ENCODE results near the gene GMPS. TPM values are rescaled to one million over a fixed set of nuclear protein-coding genes. Genes with fewer than 3 reads are reported as not detected.
"Not testable (repeated sequence)": the region's sequence is repeated elsewhere in the genome, so short reads cannot be mapped to it uniquely, and the experiment has no call there.

Gene GMPS
- 42.2 TPM for polyA plus RNA-seq
- long read RNA-seq, donor 1, full-length matches to known transcripts = 5 of 5 reads
- long read RNA-seq, donor 1, partial matches to known transcripts = 0 of 5 reads
- long read RNA-seq, donor 1, other reads (novel, unspliced or antisense) = 0 of 5 reads
- long read RNA-seq, donor 2, full-length matches to known transcripts = 10 of 17 reads
- long read RNA-seq, donor 2, partial matches to known transcripts = 7 of 17 reads
- long read RNA-seq, donor 2, other reads (novel, unspliced or antisense) = 0 of 17 reads
- long read RNA-seq, donor 3 = 0 reads
- long read RNA-seq, donor 4, full-length matches to known transcripts = 1 of 1 reads
- long read RNA-seq, donor 4, partial matches to known transcripts = 0 of 1 reads
- long read RNA-seq, donor 4, other reads (novel, unspliced or antisense) = 0 of 1 reads
- long read RNA-seq, donor 5, full-length matches to known transcripts = 5 of 5 reads
- long read RNA-seq, donor 5, partial matches to known transcripts = 0 of 5 reads
- long read RNA-seq, donor 5, other reads (novel, unspliced or antisense) = 0 of 5 reads
- long read RNA-seq, donor 6, full-length matches to known transcripts = 10 of 16 reads
- long read RNA-seq, donor 6, partial matches to known transcripts = 6 of 16 reads
- long read RNA-seq, donor 6, other reads (novel, unspliced or antisense) = 0 of 16 reads
- long read RNA-seq, donor 7, full-length matches to known transcripts = 4 of 4 reads
- long read RNA-seq, donor 7, partial matches to known transcripts = 0 of 4 reads
- long read RNA-seq, donor 7, other reads (novel, unspliced or antisense) = 0 of 4 reads
- long read RNA-seq, donor 8, full-length matches to known transcripts = 7 of 14 reads
- long read RNA-seq, donor 8, partial matches to known transcripts = 7 of 14 reads
- long read RNA-seq, donor 8, other reads (novel, unspliced or antisense) = 0 of 14 reads
- long read RNA-seq, donor 9 = 0 reads
- long read RNA-seq, donor 10, full-length matches to known transcripts = 11 of 11 reads
- long read RNA-seq, donor 10, partial matches to known transcripts = 0 of 11 reads
- long read RNA-seq, donor 10, other reads (novel, unspliced or antisense) = 0 of 11 reads
- long read RNA-seq, donor 11, full-length matches to known transcripts = 8 of 13 reads
- long read RNA-seq, donor 11, partial matches to known transcripts = 5 of 13 reads
- long read RNA-seq, donor 11, other reads (novel, unspliced or antisense) = 0 of 13 reads

GRCh38 chr3:155870133-155870944 lies at the start of gene GMPS:
GMPS (plus strand) TSS chr3:155870650; CDS start chr3:155870871, 221 bp downstream.
- H3K27me3 ChIP-seq (ENCODE audit: control insufficient read depth, insufficient read depth, low read length) = no peaks in the 10 kb centered on the region
- H3K4me1 ChIP-seq (ENCODE audit: control insufficient read depth, insufficient read depth, low read length) = peaks cover 6% of the 10 kb centered on the region
- no peaks in the 10 kb centered on the region for H3K9me3 ChIP-seq (ENCODE audit: control insufficient read depth, low read depth, low read length)
- peak within 1 kb of the TSS; percentile 95 for H3K4me3 ChIP-seq (ENCODE audit: low read length)
- peak; percentile 93 to 97 for DNase-seq
- WGBS (ENCODE audit: insufficient coverage, low lambda C conversion rate) = no CpG with 5 or more reads among the region's 83 CpGs
- peak within 1 kb of the TSS; percentile 95 for H3K27ac ChIP-seq (ENCODE audit: low read length)
- no peaks in the 10 kb centered on the region for H3K36me3 ChIP-seq (ENCODE audit: control insufficient read depth, insufficient read depth, low read length)

GRCh38 chr3:155828490-155829098 lies 41.9 kb upstream of the GMPS start:
- H3K4me3 ChIP-seq (ENCODE audit: low read length); H3K4me1 ChIP-seq (ENCODE audit: control insufficient read depth, insufficient read depth, low read length); H3K27me3 ChIP-seq (ENCODE audit: control insufficient read depth, insufficient read depth, low read length); DNase-seq; H3K27ac ChIP-seq (ENCODE audit: low read length); H3K9me3 ChIP-seq (ENCODE audit: control insufficient read depth, low read depth, low read length): not testable (repeated sequence)
- no CpG with 5 or more reads among the region's 13 CpGs for WGBS (ENCODE audit: insufficient coverage, low lambda C conversion rate)
- peaks cover 23% of the 10 kb centered on the region for H3K36me3 ChIP-seq (ENCODE audit: control insufficient read depth, insufficient read depth, low read length)

DNA sequence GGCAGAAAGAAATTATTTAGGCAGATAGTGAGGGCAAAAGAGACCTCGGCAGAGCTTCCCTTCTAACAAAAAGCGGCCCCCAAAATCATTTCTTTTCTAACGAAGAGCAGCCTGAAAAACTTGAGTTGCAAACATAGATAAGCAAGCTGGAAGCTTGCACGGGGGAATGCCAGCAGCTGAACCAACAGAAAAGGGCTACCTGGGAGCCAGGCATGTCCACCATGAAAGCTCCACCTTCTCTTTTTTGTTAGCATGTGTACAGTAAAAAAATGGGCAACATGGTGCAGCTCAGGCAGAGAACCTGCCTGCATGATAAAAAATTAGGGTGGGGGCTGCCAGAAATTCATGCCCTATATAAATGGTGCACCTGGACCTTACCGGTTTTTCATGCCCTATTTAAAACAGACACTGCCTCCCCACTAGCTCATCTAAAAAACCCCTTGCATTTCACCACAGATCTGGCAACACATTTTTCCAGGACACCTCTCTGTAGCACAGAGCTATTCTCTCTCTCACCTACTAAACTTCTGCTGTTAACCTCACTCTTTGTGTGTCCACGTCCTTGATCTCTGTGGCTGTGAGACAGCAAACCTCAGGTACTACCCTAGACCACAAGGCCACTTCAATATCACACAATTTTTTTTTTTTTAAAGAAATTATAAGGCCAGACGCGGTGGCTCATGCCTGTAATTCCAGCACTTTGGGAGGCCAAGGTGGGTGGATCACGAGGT lies 34.9 kb upstream of the GMPS start:
- no peak overlapping the region for H3K27ac ChIP-seq (ENCODE audit: low read length)
- no peaks in the 10 kb centered on the region for H3K27me3 ChIP-seq (ENCODE audit: control insufficient read depth, insufficient read depth, low read length)
- H3K4me3 ChIP-seq (ENCODE audit: low read length) = no peak overlapping the region
- no peaks in the 10 kb centered on the region for H3K4me1 ChIP-seq (ENCODE audit: control insufficient read depth, insufficient read depth, low read length)
- peaks cover 10% of the 10 kb centered on the region for H3K36me3 ChIP-seq (ENCODE audit: control insufficient read depth, insufficient read depth, low read length)
- no peak for DNase-seq
- no CpG with 5 or more reads among the region's 9 CpGs for WGBS (ENCODE audit: insufficient coverage, low lambda C conversion rate)
- no peaks in the 10 kb centered on the region for H3K9me3 ChIP-seq (ENCODE audit: control insufficient read depth, low read depth, low read length)

DNA sequence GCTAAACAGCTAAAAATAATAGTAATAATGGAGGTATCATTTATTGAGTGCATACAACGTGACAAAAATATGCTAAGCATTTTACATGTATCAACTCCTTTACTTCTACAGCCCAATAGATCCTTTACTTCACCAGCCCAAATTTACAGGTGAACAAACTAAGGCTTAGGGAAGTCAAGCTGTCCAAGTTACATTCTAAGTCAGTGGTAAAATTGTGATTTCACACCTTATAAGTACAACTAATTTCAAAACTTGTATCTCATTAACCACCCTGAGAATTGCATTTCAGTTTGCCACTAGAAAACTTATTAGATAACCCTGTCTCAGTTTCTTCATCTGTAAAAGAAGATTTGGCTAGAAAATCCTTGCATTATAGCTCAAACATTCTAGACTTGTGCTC lies 26.9 kb upstream of the GMPS start:
- Histone ChIP-seq H3K4me3 (ENCODE audit: low read length) (no peak overlapping the region), H3K27ac (ENCODE audit: low read length) (no peak overlapping the region), H3K9me3 (ENCODE audit: control insufficient read depth, low read depth, low read length) (no peaks in the 10 kb centered on the region), H3K4me1 (ENCODE audit: control insufficient read depth, insufficient read depth, low read length) (no peaks in the 10 kb centered on the region), H3K27me3 (ENCODE audit: control insufficient read depth, insufficient read depth, low read length) (no peaks in the 10 kb centered on the region), H3K36me3 (ENCODE audit: control insufficient read depth, insufficient read depth, low read length) (peaks cover 7% of the 10 kb centered on the region)
- no peak for DNase-seq
- no CpG with 5 or more reads among the region's 1 CpG for WGBS (ENCODE audit: insufficient coverage, low lambda C conversion rate)

GRCh38 chr3:155846119-155846518 lies 24.3 kb upstream of the GMPS start:
- H3K27ac ChIP-seq (ENCODE audit: low read length) = no peak overlapping the region

GRCh38 chr3:155847993-155848392 lies 22.5 kb upstream of the GMPS start:
- Histone ChIP-seq H3K4me3 (ENCODE audit: low read length) (no peak overlapping the region), H3K36me3 (ENCODE audit: control insufficient read depth, insufficient read depth, low read length) (peaks cover 10% of the 10 kb centered on the region), H3K27me3 (ENCODE audit: control insufficient read depth, insufficient read depth, low read length) (no peaks in the 10 kb centered on the region), H3K27ac (ENCODE audit: low read length) (no peak overlapping the region), H3K9me3 (ENCODE audit: control insufficient read depth, low read depth, low read length) (no peaks in the 10 kb centered on the region), H3K4me1 (ENCODE audit: control insufficient read depth, insufficient read depth, low read length) (peaks cover 10% of the 10 kb centered on the region)
- WGBS (ENCODE audit: insufficient coverage, low lambda C conversion rate) = no CpG with 5 or more reads among the region's 3 CpGs
- DNase-seq = no peak

More at GRCh38 chr3:155846119-155846518, 24.3 kb upstream of the GMPS start:
- no peak for DNase-seq
- H3K4me3 ChIP-seq (ENCODE audit: low read length) = no peak overlapping the region
- no peaks in the 10 kb centered on the region for H3K9me3 ChIP-seq (ENCODE audit: control insufficient read depth, low read depth, low read length)
- peaks cover 10% of the 10 kb centered on the region for H3K36me3 ChIP-seq (ENCODE audit: control insufficient read depth, insufficient read depth, low read length)
- WGBS (ENCODE audit: insufficient coverage, low lambda C conversion rate) = no CpG with 5 or more reads among the region's 3 CpGs
- no peaks in the 10 kb centered on the region for H3K27me3 ChIP-seq (ENCODE audit: control insufficient read depth, insufficient read depth, low read length)
- H3K4me1 ChIP-seq (ENCODE audit: control insufficient read depth, insufficient read depth, low read length) = peaks cover under 1% of the 10 kb centered on the region

- H3K27ac ChIP-seq (ENCODE audit: low read length); H3K9me3 ChIP-seq (ENCODE audit: control insufficient read depth, low read depth, low read length); H3K36me3 ChIP-seq (ENCODE audit: control insufficient read depth, insufficient read depth, low read length); H3K27me3 ChIP-seq (ENCODE audit: control insufficient read depth, insufficient read depth, low read length); H3K4me3 ChIP-seq (ENCODE audit: low read length): not testable (repeated sequence)
- H3K4me1 ChIP-seq (ENCODE audit: control insufficient read depth, insufficient read depth, low read length) = peaks cover 10% of the 10 kb centered on the region
- DNase-seq = peak in 1 of 2 donors; percentile 46
- WGBS (ENCODE audit: insufficient coverage, low lambda C conversion rate) = no CpG with 5 or more reads among the region's 3 CpGs
Observed at GRCh38 chr3:155849404-155849803, 21.0 kb upstream of the GMPS start.

DNA sequence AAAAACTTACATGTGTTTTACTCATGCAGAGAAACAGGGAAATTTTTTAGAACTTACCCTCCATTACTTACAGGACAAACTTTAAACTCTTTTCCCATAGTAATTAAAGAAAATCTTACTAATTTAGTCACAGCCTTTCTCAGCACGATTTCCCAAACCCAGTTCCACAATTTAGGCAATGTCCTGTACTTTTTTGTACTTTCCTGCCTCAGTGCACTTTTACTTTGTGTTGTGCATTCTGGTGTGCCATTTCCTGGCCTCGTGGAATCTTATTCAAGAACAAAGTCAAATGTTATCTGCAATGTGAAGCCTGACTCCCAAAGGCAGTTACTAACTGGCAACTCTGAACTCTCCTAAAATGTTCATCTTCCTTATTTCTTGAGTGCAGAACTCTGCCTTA lies 18.1 kb upstream of the GMPS start:
- WGBS (ENCODE audit: insufficient coverage, low lambda C conversion rate) = 83% methylated on average over 1 of the region's 2 CpGs
- H3K36me3 ChIP-seq (ENCODE audit: control insufficient read depth, insufficient read depth, low read length) = peaks cover 8% of the 10 kb centered on the region
- no peak overlapping the region for H3K27ac ChIP-seq (ENCODE audit: low read length)
- H3K27me3 ChIP-seq (ENCODE audit: control insufficient read depth, insufficient read depth, low read length) = no peaks in the 10 kb centered on the region
- peaks cover 10% of the 10 kb centered on the region for H3K4me1 ChIP-seq (ENCODE audit: control insufficient read depth, insufficient read depth, low read length)
- DNase-seq = no peak
- no peaks in the 10 kb centered on the region for H3K9me3 ChIP-seq (ENCODE audit: control insufficient read depth, low read depth, low read length)
- H3K4me3 ChIP-seq (ENCODE audit: low read length) = peak overlapping the region; percentile 88

Measured in large intestine (tissue), 12 donors.